Stimulated activated CD4-positive, alpha-beta T cell treated with anti-CD3 and anti-CD28 coated beads, Interleukin-4, amount 100 ng/mL, for 48 hours (primary cell): ENCODE measurements around the gene PCBP3.

Experiments used
- DNase-seq, 2 donors: peaks; one replicate each; pipeline ENCODE4 v3.0.0-alpha.2; 2020; ENCODE audit warnings: low read depth in 2 of 2

The PCBP3 gene

GRCh38 chr21:45753445-45753844 is 109.9 kb downstream of the PCBP3 start:
- no peak for DNase-seq

DNA sequence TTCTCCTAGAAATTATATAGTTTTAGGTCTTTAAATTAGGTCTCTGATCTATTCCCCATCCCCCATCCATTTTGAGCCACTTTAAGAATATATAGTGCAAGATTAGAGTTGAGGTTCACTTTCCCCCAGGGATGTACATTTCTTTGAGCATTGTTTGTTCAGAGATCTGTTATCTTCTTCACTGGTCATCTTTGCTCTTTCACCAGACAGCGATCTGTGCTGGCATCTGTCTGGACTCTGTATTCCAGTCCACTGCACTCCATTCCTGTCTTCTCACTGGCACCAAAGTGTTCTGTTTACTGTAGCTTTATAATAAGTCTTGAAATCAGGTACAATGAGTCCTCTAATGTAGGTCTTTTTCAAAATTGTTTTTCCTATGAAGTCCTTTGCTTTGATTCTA is 112.5 kb downstream of the PCBP3 start:
- no peak for DNase-seq

GRCh38 chr21:45756669-45757068 is 113.1 kb downstream of the PCBP3 start:
- DNase-seq: no peak

DNA sequence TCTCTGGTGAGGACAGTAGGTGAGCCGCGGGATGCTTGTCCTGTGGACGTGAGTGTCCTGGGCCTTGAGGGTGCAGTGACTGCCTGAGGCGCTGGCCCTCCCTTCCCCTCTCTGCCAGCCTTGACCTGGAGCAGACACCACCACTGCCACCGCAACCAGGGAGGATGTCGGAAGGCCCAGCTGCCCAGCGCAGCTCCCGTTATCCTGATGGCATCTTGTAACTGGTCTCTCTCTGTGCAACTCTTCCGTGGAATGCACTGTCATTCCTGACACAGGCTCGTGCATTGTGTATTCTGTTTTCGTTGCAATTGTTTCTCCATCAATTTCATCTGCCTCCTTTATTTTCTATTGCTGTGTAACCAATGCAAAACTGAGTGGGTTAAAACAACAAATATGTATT is 118.2 kb downstream of the PCBP3 start:
- DNase-seq: no peak

DNA sequence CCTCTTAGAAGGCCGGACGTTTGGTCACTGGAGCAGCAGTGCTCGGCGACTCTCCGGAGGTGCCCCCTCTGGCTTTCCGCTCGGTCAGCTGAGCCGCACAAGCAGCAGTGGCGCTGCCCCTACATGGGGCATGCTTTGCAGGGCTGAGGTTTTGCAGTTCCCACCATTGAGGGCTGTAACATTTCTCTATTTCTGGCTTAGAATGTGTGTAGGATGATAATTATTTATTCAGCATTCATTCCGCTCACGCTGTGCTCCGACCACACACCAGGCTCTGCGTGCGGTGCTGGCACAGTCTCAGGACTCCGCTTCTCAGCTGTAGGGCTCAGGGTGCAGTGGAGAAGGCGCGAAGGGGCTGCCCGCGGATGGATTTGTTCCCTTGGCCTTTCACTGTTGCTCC is 119.5 kb downstream of the PCBP3 start:
- no peak for DNase-seq

GRCh38 chr21:45763506-45763905 is 120.0 kb downstream of the PCBP3 start:
- DNase-seq: no peak

DNA sequence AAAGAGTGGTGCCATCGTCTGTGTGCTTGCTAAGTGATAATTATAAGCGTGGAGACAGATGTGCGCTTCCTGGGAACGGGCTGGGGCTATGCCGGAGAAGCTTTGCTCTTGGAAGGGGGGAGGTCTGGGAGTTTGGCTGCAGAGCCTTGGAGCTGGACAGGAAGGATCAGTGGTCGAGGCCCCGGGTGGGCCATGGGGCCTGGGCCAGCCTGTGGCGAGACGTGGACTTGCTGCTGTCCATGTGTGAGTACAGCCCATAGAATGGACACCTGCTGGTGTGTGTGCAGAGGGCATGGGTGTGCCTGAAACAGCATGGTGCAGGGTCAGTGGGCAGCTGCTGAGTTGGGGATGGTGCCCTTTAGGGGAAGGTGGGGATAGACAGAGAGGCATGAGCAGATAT is 121.3 kb downstream of the PCBP3 start:
- DNase-seq: no peak

DNA sequence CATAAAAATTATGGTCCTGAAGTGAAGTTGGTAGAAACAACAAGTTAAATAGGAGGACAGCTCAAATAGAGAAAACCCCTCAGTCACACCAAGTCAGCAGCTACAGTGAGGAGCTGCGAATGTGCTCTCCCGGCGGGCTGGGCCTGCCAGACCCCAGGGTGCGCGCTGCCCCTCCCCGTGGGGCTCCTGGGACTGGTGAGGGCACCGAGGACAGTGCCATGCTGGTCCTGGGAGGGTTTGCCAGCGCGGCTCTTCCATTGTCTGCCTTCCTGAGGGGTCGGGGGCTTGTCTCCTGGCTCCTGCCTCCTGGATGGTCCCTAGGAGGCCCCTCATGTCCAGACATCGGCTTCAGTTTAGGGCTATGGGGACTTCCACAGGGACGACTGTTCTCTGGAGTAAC is 121.8 kb downstream of the PCBP3 start:
- no peak for DNase-seq

DNA sequence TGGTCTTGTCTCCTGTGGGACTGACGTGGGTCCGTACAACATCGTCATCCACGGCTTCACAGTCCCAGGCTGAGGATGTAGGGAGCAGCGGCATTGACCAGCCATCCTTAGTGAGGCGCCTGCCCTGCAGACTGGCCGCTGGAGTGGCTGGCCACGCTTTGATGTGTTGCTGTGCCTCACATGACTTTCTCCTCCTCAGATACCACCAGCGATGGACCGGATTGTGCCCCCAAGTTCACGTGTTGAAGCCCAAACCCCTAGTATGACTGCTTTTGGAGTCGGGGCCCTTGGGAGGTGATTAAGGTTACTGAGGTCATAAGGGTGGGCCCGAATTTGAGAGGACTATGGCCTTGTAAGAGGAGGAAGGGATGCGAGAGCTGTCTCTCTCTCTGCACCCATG is 122.5 kb downstream of the PCBP3 start:
- no peak for DNase-seq

- no peak for DNase-seq
Observed at GRCh38 chr21:45766501-45766900, 123.0 kb downstream of the PCBP3 start.

- DNase-seq: peak in 1 of 2 donors; percentile 6
Observed at GRCh38 chr21:45767071-45768006, 123.8 kb downstream of the PCBP3 start.

DNA sequence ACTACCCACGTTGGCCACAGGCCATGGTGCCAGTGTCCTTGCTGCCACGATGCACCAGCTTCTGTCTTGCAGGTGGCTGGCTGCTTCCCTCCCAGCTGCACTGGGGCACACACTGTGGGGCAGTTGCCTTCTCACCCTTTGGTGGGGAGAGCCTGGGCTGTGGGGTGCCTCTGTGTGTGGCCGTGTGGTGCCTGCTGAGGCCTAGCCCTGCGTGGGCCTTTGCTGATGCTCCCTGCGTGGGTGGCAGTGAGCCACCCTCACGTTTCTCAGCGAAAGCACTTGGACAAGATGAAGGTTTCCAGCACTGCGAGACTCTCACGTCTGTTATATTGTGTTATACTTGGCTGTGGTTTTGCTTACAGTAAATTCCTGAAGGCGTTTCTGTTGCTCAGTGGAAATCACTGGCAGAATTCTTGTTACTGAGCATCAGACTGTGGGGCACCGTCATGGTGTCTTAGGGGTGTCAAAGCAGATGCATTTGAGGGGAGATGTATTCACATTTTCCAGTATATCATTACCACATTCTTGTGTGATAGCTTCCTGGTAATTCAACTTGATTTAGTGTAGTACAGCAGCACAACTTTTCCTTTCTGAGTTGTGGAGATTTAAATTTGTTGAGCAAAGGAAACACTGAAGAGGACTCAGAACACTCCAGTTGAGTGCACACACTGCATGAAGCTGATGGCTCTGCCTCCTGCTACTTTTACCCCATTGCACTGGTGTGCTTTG is 124.7 kb downstream of the PCBP3 start:
- peak; percentile 30 to 49 for DNase-seq

DNA sequence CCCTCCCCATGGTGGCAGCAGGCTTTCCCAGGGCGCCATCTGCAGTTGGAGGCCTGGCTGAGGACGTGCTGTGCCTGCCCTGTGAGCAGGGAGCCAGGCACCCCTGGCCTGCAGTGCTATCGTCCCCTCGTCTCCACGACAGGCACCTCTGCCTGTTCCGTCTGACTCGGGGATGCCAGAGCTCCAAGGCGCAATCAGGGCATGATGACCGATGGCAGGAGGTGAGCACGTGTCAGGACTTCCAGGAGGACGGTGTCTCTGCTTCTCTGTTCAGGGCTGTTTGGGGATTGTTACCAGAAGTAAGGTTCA is 125.2 kb downstream of the PCBP3 start:
- peak in 1 of 2 donors; percentile 18 for DNase-seq

GRCh38 chr21:45769294-45769693 is 125.8 kb downstream of the PCBP3 start:
- DNase-seq: peak in 1 of 2 donors; percentile 6

GRCh38 chr21:45769896-45770295 is 126.4 kb downstream of the PCBP3 start:
- DNase-seq: no peak

GRCh38 chr21:45772180-45772579 is 128.7 kb downstream of the PCBP3 start:
- no peak for DNase-seq

GRCh38 chr21:45774291-45774690 is 130.8 kb downstream of the PCBP3 start:
- no peak for DNase-seq

- DNase-seq: no peak
Observed at GRCh38 chr21:45776971-45777370, 133.4 kb downstream of the PCBP3 start.

- no peak for DNase-seq
Observed at GRCh38 chr21:45778686-45779085, 135.2 kb downstream of the PCBP3 start.

DNA sequence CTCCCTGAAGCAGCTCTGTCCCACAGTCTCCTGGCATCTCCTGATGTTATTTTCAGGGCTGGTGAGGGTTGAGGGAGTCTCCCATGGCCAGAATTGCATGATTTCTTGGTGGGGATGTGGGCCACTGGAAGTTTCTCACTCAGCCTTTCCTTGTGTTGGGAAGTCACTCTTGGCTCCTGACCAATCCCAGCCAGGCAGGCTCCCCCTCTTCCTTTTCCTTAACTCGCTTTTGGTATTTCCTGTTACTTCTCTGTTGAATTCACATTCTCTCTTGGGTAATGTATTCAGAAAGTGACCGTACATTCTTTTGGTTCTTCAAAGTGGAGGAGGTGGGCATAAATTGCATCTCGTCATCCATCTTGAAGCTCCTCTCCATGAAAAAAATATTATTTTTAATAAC is 135.7 kb downstream of the PCBP3 start:
- no peak for DNase-seq

- DNase-seq: no peak
Observed at GRCh38 chr21:45780647-45781046, 137.1 kb downstream of the PCBP3 start.

GRCh38 chr21:45781741-45782140 is 138.2 kb downstream of the PCBP3 start:
- no peak for DNase-seq

DNA sequence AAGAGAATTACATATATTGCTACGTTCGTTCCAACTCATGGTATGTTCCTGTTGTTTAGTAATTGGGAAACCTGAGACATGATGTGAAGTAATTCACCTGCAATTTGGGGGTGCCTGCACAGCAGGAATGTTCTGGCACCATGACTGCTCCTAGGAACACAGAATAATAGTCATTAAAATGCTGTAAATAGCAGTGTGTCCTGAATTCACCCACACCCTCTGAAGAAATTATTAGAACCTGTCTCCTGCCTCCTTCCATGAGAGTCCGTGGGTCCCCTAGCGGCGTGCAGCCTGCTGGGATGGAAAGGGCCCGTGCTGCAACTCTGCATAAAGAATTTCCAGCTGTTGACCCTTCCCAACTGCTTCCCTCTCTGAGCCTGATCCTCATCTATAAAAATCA is 143.1 kb downstream of the PCBP3 start:
- no peak for DNase-seq
